ENCODE results near the gene GSK3B. TPM values are rescaled to one million over a fixed set of nuclear protein-coding genes. Genes with fewer than 3 reads are reported as not detected.
A peak's percentile ranks its signal among the peaks of the same experiment; 100 is the strongest.

GSK3B gene
- total RNA-seq, 8 experiments from 2014 or later, result 25.5 to 72.2 (median 55.4) TPM

DNA sequence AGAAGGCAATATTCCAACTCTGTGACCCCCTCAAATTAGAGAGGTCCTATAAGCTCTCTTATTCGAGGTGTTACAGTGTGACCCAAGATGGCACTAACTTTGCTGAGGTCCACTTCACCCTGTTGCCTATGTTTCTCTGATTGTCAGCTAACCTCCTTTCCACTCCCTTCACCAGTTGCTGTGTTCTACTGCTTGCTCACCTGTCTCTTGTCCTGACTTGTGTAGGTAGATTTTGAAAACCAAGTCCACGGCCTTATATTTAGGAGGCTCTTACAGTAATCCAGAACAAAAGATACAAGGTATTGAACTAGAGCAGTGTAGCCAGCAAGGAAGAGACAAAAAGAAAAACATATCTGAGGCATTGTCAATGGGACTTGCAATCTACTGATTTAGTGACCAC lies 20.1 kb upstream of the GSK3B start:
- Histone ChIP-seq H3K4me3 (no peak overlapping the region), H3K4me1 (replicated peaks in 1 of 2) (no peaks in the 10 kb centered on the region), H3K27ac (no peak overlapping the region)
- in situ Hi-C loops (cut with MboI; ENCODE audit: low pct_unique_long_range_greater_than_20kb in 2 of 9, low sequenced_read_pairs in 9 of 9, unreplicated experiment in 9 of 9), result no loop called here
- ATAC-seq (replicated peaks in 6 of 8), result no peak
- WGBS, 10 experiments, result 71 to 100% (median 93%) methylated on average over 1 to 2 of the region's 2 CpGs; no CpG with 5 or more reads in 1 of the 10 experiments

DNA sequence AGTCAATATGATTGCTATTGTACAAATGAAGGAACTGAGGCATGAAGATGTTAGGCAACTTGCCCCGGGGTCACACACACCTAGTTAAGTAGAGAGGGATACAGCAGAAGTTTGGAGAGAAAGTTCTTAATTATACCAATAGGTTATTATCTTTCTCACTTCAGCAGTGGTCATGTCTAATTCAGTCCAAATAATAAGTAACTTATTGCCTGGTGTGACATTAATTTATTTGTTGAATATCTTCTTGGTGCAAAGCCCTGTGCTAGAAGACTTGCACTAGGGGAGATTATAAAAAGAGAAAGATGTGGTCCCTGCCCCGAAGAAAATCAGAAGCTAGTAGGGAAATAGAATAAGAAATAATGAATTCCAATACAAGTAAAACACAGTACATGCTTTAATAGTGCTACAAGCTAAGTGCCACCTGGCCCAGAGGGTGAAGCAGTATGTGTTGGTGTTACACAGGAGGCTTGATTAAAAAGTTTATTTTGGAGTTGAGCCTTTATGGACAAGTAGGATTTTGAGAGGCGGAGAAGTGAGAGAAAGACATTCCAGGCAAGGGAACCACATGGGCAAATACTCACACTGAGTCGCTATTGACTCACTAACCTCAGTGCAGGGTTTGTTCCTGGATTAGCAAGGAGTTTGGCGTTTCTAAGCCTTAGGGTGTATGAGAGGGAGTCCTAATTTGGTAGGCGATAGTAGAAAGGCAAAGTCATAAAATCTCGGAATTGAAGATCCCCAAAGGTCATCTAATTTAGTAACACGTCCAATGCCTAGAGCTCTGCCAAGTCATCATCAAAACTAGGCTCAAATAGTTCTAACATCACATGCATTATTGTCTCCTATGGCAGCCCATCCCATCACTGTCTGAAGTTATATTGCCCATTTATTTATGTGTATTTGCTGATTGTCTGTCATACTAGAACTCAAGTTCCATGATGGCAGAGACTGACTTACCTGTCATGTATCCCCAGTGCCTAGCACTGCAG lies 19.2 kb upstream of the GSK3B start:
- peak in 3 of 8 experiments; percentile 31 to 85 (median 82) for ATAC-seq (replicated peaks in 6 of 8)
- WGBS, 10 experiments, result 49 to 100% (median 81%) methylated on average over 2 to 7 of the region's 8 CpGs; no CpG with 5 or more reads in 1 of the 10 experiments

DNA sequence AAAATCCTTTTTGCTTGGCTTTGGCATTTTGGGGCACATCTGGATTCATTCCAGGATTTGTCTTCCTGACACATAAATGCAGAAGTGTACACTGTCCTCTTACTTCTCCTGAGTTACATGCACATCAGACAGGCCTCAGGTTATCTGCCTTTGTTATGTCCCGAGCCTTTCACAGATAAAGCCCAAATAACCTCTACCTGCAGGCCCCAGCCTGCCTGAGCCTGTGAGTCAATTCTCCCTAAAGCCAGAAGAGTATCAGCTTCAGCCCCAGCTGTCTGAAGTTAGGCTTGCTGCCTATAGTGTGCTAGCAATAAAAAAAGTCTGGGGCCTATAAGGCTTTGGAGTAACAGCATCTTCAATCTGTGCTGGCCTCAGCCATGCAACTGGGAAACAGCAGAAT lies 17.7 kb upstream of the GSK3B start:
- ATAC-seq (replicated peaks in 6 of 8), result no peak
- 80 to 100% methylated on average over 1 of the region's 1 CpG; no CpG with 5 or more reads in 8 of the 10 experiments for WGBS, 10 experiments

More for the DNA sequence above, 19.2 kb upstream of the GSK3B start:
- in situ Hi-C loops (cut with MboI; ENCODE audit: low pct_unique_long_range_greater_than_20kb in 2 of 9, low sequenced_read_pairs in 9 of 9, unreplicated experiment in 9 of 9), result no loop called here
- Histone ChIP-seq H3K27ac (no peak overlapping the region), H3K4me1 (replicated peaks in 1 of 2) (no peaks in the 10 kb centered on the region), H3K4me3 (no peak overlapping the region)

DNA sequence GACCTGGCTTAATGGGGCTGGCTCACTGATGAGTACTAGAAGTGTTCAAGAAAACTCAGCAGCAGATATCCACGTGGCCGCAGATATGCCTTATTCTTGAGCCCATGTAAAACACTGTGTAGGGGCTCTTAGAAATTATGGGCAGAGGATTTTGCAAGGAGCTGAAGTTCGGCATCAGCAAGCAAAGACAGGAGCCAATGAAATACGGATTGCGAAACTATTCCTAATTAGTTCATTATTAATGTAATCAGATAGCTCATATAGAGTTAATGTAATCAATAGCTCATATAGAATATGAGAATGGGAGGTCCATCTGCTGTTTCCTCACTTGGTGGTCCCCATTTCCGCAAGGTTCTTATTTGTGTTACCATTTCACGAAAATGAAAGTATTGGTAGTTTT lies 9.0 kb upstream of the GSK3B start:
- Histone ChIP-seq H3K4me3 (no peak overlapping the region), H3K27ac (no peak overlapping the region), H3K4me1 (replicated peaks in 1 of 2) (no peaks in the 10 kb centered on the region)
- ATAC-seq (replicated peaks in 6 of 8), result no peak
- WGBS, 10 experiments, result 76 to 98% (median 89%) methylated on average over 2 to 7 of the region's 7 CpGs
- in situ Hi-C loops (cut with MboI; ENCODE audit: low pct_unique_long_range_greater_than_20kb in 2 of 9, low sequenced_read_pairs in 9 of 9, unreplicated experiment in 9 of 9), result no loop called here

More for the DNA sequence above, 17.7 kb upstream of the GSK3B start:
- H3K4me3 ChIP-seq, result no peak overlapping the region
- H3K27ac ChIP-seq, result no peak overlapping the region
- in situ Hi-C loops (cut with MboI; ENCODE audit: low pct_unique_long_range_greater_than_20kb in 2 of 9, low sequenced_read_pairs in 9 of 9, unreplicated experiment in 9 of 9), result no loop called here
- H3K4me1 ChIP-seq (replicated peaks in 1 of 2), result no peaks in the 10 kb centered on the region

DNA sequence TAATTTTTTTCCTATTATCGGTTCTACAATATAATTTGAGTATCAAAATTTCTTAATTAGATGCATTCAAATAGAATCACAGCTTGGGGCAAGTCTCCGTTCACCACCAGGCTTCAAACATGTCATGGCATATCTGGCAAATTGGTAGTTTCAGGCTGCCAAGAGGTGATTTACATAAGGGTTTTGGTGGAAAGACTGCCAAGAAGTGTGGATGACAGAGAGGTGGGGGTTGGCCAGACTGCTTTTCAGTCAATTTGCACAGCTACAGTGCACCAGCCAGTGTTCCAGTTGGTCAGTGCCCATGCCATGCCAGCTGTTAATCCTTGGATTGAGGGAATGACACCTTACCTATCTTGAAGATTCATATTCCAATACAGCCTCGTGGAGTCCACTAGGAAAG lies 8.4 kb upstream of the GSK3B start:
- Histone ChIP-seq H3K4me1 (replicated peaks in 1 of 2) (no peaks in the 10 kb centered on the region), H3K4me3 (no peak overlapping the region), H3K27ac (no peak overlapping the region)
- no peak for ATAC-seq (replicated peaks in 6 of 8)
- whole genome bisulfite sequencing, 10 experiments, result 70 to 100% (median 95%) methylated on average over 1 to 3 of the region's 3 CpGs; no CpG with 5 or more reads in 1 of the 10 experiments
- in situ Hi-C loops (cut with MboI; ENCODE audit: low pct_unique_long_range_greater_than_20kb in 2 of 9, low sequenced_read_pairs in 9 of 9, unreplicated experiment in 9 of 9), result no loop called here

DNA sequence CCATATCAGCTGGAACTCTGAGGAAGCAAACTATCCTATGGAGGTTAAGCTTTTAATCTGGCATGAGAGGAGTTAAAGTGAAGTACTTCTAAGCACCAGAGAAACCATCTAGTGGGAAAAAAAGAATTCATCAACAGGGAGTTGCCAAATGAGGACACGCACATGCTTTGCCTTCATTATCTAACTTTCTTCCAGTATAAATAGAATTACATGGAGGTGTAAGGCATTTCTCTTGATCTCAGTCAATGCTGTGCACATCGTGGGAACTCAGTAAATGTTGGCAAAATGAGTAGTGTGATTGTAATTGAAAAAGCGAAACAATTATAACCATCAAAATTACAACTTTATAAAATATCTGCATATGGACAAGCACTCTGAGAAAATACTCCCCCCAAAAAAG lies 8.0 kb upstream of the GSK3B start:
- WGBS, 10 experiments, result 54 to 100% (median 88%) methylated on average over 2 to 3 of the region's 3 CpGs
- no peak for ATAC-seq (replicated peaks in 6 of 8)
- no peak overlapping the region for H3K27ac ChIP-seq
- peaks cover 0 to under 1% of the 10 kb centered on the region in 2 donors for H3K4me1 ChIP-seq (replicated peaks in 1 of 2)
- in situ Hi-C loops (cut with MboI; ENCODE audit: low pct_unique_long_range_greater_than_20kb in 2 of 9, low sequenced_read_pairs in 9 of 9, unreplicated experiment in 9 of 9), result no loop called here
- no peak overlapping the region for H3K4me3 ChIP-seq

DNA sequence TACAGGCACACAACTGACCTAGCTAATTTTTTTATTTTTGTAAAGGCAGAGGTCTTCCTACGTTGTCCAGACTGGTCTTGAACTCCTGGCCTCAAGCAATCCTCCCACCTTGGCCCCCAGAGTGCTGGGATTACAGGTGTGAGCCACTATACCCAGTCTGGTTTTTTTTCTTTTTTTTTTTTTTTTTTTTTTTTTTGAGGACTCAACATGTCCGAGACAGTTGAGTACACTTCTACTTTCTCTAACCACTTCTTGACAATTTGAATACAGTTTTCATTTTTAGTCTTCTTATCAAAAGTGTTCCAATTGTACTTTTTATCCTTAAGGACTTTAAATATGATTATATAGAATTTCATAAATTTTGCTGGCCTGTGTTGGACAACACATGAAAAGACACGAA lies 7.4 kb upstream of the GSK3B start:
- in situ Hi-C loops (cut with MboI; ENCODE audit: low pct_unique_long_range_greater_than_20kb in 2 of 9, low sequenced_read_pairs in 9 of 9, unreplicated experiment in 9 of 9), result no loop called here
- H3K4me1 ChIP-seq (replicated peaks in 1 of 2), result peaks cover 3 to 7% of the 10 kb centered on the region in 2 donors
- H3K27ac ChIP-seq, result no peak overlapping the region
- H3K4me3 ChIP-seq, result no peak overlapping the region
- no peak for ATAC-seq (replicated peaks in 6 of 8)
- WGBS, 10 experiments, result 63 to 100% (median 88%) methylated on average over 2 to 3 of the region's 3 CpGs; no CpG with 5 or more reads in 1 of the 10 experiments

DNA sequence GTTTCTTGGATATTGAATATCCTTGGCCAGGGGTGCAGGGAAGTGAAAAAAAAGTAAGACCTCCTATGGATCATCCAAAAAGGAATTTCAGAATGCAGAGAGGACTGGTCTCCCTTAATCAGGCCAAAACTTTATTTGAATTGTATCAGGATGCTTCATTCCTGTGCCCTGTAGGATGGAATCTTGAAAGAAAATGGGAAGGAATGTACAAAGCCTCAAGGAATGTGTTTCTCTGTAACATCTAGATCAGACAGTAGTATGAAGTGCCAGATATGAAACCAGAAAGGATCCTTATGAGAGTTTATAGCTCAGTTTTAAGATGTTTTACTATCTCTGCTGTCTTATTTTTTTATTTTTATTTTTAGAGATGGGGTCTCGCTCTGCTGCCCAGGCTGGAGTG lies 6.5 kb upstream of the GSK3B start:
- no peak for ATAC-seq (replicated peaks in 6 of 8)
- no peak overlapping the region for H3K4me3 ChIP-seq
- H3K27ac ChIP-seq, result no peak overlapping the region
- WGBS, 10 experiments, result 100% methylated on average over 1 of the region's 1 CpG; no CpG with 5 or more reads in 9 of the 10 experiments
- peaks cover 7 to 9% of the 10 kb centered on the region in 2 donors for H3K4me1 ChIP-seq (replicated peaks in 1 of 2)
- in situ Hi-C loops (cut with MboI; ENCODE audit: low pct_unique_long_range_greater_than_20kb in 2 of 9, low sequenced_read_pairs in 9 of 9, unreplicated experiment in 9 of 9), result no loop called here

DNA sequence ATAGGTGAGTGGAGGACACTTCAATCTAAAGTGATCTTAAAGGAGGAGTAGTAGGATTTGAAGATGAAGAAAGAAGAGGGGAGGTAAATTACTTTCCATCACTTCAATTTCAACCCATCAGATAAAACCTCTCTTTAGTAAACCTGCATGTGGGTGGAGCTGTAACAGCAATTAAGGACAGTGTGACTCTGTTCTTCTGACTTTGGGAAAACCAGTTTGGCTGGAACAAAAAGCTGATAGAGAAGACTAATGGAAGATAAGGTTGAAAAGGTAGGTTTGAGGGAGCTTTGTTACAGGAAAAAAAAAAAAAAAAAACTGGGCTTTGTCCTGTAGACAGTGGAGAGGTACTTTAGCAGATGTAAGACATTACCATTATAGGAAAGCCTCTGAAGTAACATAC lies 4.5 kb upstream of the GSK3B start:
- peaks cover 7 to 9% of the 10 kb centered on the region in 2 donors for H3K4me1 ChIP-seq (replicated peaks in 1 of 2)
- H3K4me3 ChIP-seq, result no peak overlapping the region
- no peak overlapping the region for H3K27ac ChIP-seq
- ATAC-seq (replicated peaks in 6 of 8), result no peak
- in situ Hi-C loops (cut with MboI; ENCODE audit: low pct_unique_long_range_greater_than_20kb in 2 of 9, low sequenced_read_pairs in 9 of 9, unreplicated experiment in 9 of 9), result loop anchor here in 1 of 9 experiments (25.0 kb wide), 1 partner anchor 211 kb away; no protein-coding TSS in a partner anchor

DNA sequence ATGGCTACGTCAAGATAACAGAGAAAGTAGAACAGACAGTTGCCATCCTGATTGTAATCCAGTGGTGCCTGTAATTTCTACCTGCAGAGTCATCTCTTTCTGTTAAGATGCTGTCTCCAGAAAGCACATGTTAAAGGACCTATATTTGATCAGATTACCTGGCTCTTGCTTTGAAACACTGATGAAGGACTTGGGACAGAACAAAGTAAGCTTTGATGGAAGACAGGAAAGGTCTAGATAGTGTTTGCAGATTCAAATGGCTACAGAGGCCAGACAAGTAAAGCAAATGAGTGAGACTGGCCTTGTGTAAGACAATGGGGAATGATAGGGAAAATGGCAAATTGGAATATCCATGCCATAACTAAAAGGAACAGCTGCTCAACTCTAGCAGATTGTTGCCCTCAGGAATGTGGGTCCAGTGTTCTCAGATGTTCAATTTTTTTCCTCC lies 1.8 kb upstream of the GSK3B start:
- H3K4me3 ChIP-seq, result peak overlapping the region; percentile 72 to 93 (median 91)
- 0% methylated on average over 1 of the region's 1 CpG; no CpG with 5 or more reads in 7 of the 10 experiments for WGBS, 10 experiments
- ATAC-seq (replicated peaks in 6 of 8), result no peak
- in situ Hi-C loops (cut with MboI; ENCODE audit: low pct_unique_long_range_greater_than_20kb in 2 of 9, low sequenced_read_pairs in 9 of 9, unreplicated experiment in 9 of 9), result loop anchor here in 1 of 9 experiments (25.0 kb wide), 1 partner anchor 209 kb away; no protein-coding TSS in a partner anchor
- H3K27ac ChIP-seq, result peak overlapping the region; percentile 97 to 98
- peaks cover 7 to 9% of the 10 kb centered on the region in 2 donors for H3K4me1 ChIP-seq (replicated peaks in 1 of 2)

DNA sequence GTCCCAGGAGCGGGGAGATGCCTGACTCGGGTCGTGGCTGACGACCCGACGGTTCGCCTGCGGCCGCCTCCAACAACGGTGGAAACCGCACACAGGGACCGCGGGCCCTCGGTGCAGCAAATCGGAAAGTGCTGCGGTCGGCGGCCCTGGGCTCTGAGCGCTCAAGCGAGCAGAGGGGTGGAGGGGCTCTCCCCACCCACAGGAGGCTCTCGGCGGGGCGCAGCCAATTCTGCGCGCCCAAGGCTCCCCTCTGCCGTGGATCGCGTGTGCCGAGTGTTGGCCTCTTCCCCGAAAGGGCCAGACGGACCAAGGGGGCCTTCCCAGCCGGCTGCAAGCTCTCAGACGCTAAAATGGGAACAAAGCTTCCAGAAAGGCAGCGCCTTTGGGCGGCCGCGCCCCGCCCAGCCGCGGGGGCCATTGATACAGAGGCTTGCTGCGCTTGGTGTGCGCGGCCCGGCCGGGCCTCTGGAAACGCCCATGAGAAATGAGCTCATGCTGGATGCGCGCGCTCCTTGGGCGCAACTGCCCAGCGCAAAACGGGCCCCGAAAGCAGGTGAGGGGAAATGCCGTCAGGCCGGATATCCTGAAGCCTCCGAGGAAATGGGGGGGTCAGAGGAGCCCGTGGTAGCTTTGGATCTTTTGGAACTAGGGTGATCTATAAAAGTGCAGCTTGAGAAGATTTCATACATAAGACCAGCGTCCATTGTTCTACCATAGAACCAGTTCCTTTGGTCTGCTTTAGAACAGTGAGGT lies 1.2 kb upstream of the GSK3B start:
- 0% methylated on average over 1 to 11 of the region's 58 CpGs; no CpG with 5 or more reads in 3 of the 10 experiments for WGBS, 10 experiments
- in situ Hi-C loops (cut with MboI; ENCODE audit: low pct_unique_long_range_greater_than_20kb in 2 of 9, low sequenced_read_pairs in 9 of 9, unreplicated experiment in 9 of 9), result loop anchor here in 1 of 9 experiments (25.0 kb wide), 1 partner anchor 208 kb away; no protein-coding TSS in a partner anchor

DNA sequence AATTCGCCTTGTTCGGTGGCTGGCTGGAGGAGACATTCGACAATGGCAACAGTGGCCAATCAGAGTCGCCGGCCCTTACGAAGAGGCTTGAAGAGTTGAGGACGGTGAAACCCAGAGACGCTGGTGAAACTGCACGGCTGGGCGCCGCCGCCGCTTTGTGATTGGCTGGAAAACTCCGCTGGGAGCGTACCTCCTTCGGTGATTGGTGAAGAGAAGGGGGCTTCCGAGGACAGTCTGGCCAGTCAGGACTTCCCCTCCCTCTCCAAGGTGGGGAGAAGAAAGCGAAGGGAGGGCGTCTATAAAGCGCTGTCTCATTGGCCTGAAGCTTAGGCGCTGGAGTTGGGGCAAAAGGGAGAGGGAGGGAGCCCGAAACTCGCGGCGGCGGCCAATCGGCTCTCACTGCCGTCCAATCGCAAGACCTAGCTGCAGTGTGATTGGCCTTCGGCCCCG lies 554 bp upstream of the GSK3B start:
- whole genome bisulfite sequencing, 10 experiments, result 0 to 5% (median 0%) methylated on average over 1 to 16 of the region's 31 CpGs; no CpG with 5 or more reads in 5 of the 10 experiments
- Histone ChIP-seq H3K4me1 (replicated peaks in 1 of 2) (peaks cover 7 to 9% of the 10 kb centered on the region in 2 donors), H3K4me3 (peak overlapping the region; percentile 72 to 93 (median 91)), H3K27ac (peak overlapping the region; percentile 97 to 98)
- in situ Hi-C loops (cut with MboI; ENCODE audit: low pct_unique_long_range_greater_than_20kb in 2 of 9, low sequenced_read_pairs in 9 of 9, unreplicated experiment in 9 of 9), result loop anchor here in 1 of 9 experiments (25.0 kb wide), 1 partner anchor 208 kb away; no protein-coding TSS in a partner anchor
- peak; percentile 70 to 83 (median 80) for ATAC-seq (replicated peaks in 6 of 8)

More for the DNA sequence above, 1.2 kb upstream of the GSK3B start:
- ATAC-seq (replicated peaks in 6 of 8), result peak; percentile 23 to 54 (median 38)
- Histone ChIP-seq H3K4me3 (peak overlapping the region; percentile 72 to 93 (median 91)), H3K4me1 (replicated peaks in 1 of 2) (peaks cover 7 to 9% of the 10 kb centered on the region in 2 donors), H3K27ac (peak overlapping the region; percentile 97 to 98)

Data from motor neuron (in vitro differentiated cells).